Measurements from ENCODE around the gene MRPL50. TPM values are rescaled to one million over a fixed set of nuclear protein-coding genes. Genes with fewer than 3 reads are reported as not detected.

The MRPL50 gene
- polyA plus RNA-seq, 1 of the 3 experiments (the other 2 are of a cell fraction), result 6.3 TPM

DNA sequence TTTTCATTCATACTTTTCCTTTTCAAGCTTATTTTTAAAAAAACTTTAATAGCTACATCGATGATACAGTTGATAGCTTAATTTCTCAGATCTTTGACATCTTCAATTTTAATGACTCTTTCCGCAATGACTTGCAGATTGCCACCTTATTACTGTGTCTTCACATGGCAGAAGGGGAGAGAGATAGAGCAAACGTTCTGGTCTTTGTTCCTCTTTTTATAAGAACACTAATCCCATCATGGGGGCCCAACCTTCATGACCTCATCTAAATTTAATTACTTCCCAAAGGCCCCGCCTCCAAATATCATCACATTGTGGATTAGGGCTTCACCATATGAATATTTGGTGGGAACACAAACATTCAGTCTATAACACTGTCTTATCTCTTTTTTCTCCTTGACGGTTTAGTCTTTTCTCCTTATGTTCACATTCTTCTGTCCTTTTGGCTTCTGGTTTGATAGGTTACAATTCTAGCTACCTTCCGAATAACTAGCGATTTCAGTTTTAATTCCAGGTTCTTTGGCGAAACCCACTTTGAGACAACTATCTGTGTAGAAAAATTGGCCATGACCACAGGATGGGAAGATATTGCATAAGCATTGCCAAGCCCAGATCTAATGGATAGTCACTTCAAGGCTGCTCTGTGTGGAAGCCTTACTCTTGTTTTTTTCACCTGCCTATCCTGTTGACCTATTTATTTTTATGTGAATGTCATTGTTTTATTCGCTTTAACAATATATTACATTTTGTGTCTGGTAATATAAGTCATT, 5.3 kb upstream of the MRPL50 start:
- Histone ChIP-seq H3K36me3 (replicated peaks in 1 of 2; ENCODE audit: control insufficient read depth in 1 of 2, insufficient read depth in 2 of 2, low read length in 1 of 2) (peaks cover 81 to 90% of the 10 kb centered on the region in 2 experiments), H3K4me2 (no peak overlapping the region), H3K9me3 (peaks cover 28% of the 10 kb centered on the region; the same call in 1 of the 2 replicates), H3K4me1 (ENCODE audit: control insufficient read depth in 1 of 2, insufficient read depth in 2 of 2, low read depth in 1 of 2, low read length in 1 of 2) (peaks cover 7% of the 10 kb centered on the region in 2 experiments; a peak in 2 of 4 replicates), H2AFZ (ENCODE audit: low read depth) (no peak overlapping the region), H3K9ac (no peak overlapping the region), H4K20me1 (ENCODE audit: insufficient read depth) (no peaks in the 10 kb centered on the region), H3K79me2 (ENCODE audit: insufficient read depth) (peaks cover 37% of the 10 kb centered on the region), H3K9me2 (no peaks in the 10 kb centered on the region), H3K4me3 (ENCODE audit: low read depth in 2 of 2, low read length in 1 of 2) (peak overlapping the region in 1 of 2 experiments; percentile 7; a peak in 1 of 4 replicates), H3K27me3 (ENCODE audit: insufficient read depth) (no peaks in the 10 kb centered on the region), H3F3A (replicated peaks; ENCODE audit: insufficient read depth) (no peaks in the 10 kb centered on the region), H3K27ac (ENCODE audit: low read depth in 2 of 2, low read length in 1 of 2) (no peak overlapping the region)
- DNase-seq, result no peak
- 88% methylated on average over 9 of the region's 9 CpGs for WGBS (ENCODE audit: low lambda C conversion rate)
- POLR2A ChIA-PET, result no interaction called here
- no peak for TF ChIP-seq FOSL2 (IDR thresholded peaks at IDR 0.05; ENCODE audit: borderline replicate concordance, low read depth)
- no peak for TF ChIP-seq CHD2 (IDR thresholded peaks at IDR 0.05; ENCODE audit: low read length, partially characterized antibody)
- TF ChIP-seq SIN3A (IDR thresholded peaks at IDR 0.05; ENCODE audit: borderline replicate concordance, low read depth, low read length), result no peak
- no peak for TF ChIP-seq NRF1 (IDR thresholded peaks at IDR 0.05; ENCODE audit: low read depth, low read length)
- no peak for TF ChIP-seq RCOR1 (IDR thresholded peaks at IDR 0.05; ENCODE audit: low read length)
- TF ChIP-seq, protein P1, sequence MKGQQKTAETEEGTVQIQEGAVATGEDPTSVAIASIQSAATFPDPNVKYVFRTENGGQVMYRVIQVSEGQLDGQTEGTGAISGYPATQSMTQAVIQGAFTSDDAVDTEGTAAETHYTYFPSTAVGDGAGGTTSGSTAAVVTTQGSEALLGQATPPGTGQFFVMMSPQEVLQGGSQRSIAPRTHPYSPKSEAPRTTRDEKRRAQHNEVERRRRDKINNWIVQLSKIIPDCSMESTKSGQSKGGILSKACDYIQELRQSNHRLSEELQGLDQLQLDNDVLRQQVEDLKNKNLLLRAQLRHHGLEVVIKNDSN (IDR thresholded peaks at IDR 0.05; ENCODE audit: borderline replicate concordance, low read depth), result no peak
- TF ChIP-seq MXI1 (IDR thresholded peaks at IDR 0.05; ENCODE audit: low read depth, low read length), result no peak
- TF ChIP-seq, protein P2, sequence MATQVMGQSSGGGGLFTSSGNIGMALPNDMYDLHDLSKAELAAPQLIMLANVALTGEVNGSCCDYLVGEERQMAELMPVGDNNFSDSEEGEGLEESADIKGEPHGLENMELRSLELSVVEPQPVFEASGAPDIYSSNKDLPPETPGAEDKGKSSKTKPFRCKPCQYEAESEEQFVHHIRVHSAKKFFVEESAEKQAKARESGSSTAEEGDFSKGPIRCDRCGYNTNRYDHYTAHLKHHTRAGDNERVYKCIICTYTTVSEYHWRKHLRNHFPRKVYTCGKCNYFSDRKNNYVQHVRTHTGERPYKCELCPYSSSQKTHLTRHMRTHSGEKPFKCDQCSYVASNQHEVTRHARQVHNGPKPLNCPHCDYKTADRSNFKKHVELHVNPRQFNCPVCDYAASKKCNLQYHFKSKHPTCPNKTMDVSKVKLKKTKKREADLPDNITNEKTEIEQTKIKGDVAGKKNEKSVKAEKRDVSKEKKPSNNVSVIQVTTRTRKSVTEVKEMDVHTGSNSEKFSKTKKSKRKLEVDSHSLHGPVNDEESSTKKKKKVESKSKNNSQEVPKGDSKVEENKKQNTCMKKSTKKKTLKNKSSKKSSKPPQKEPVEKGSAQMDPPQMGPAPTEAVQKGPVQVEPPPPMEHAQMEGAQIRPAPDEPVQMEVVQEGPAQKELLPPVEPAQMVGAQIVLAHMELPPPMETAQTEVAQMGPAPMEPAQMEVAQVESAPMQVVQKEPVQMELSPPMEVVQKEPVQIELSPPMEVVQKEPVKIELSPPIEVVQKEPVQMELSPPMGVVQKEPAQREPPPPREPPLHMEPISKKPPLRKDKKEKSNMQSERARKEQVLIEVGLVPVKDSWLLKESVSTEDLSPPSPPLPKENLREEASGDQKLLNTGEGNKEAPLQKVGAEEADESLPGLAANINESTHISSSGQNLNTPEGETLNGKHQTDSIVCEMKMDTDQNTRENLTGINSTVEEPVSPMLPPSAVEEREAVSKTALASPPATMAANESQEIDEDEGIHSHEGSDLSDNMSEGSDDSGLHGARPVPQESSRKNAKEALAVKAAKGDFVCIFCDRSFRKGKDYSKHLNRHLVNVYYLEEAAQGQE (IDR thresholded peaks at IDR 0.05; ENCODE audit: low read depth, low read length), result no peak
- TF ChIP-seq NFIC (IDR thresholded peaks at IDR 0.05; ENCODE audit: borderline replicate concordance), result no peak
- no peak for TF ChIP-seq ELF1 (IDR thresholded peaks at IDR 0.05)
- TF ChIP-seq, protein P3, sequence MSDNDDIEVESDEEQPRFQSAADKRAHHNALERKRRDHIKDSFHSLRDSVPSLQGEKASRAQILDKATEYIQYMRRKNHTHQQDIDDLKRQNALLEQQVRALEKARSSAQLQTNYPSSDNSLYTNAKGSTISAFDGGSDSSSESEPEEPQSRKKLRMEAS (IDR thresholded peaks at IDR 0.05; ENCODE audit: low read depth), result no peak
- TF ChIP-seq POLR2AphosphoS5 (IDR thresholded peaks at IDR 0.05; ENCODE audit: low read depth, low read length), result no peak
- CTCF ChIA-PET, result interaction anchor here (1.0 to 1.3 kb wide), 3 partner anchors 45 to 129 kb away, joined by 3 to 4 read pairs (median 3); no protein-coding TSS in a partner anchor
